Measurements from ENCODE around the gene ZNF90. TPM values are rescaled to one million over a fixed set of nuclear protein-coding genes. Genes with fewer than 3 reads are reported as not detected.
"Not testable (repeated sequence)": the region's sequence is repeated elsewhere in the genome, so short reads cannot be mapped to it uniquely, and the experiment has no call there.

The ZNF90 gene
- total and polyA plus RNA-seq, 12 donors: 0.26 to 3.8 (median 1.3) TPM

DNA sequence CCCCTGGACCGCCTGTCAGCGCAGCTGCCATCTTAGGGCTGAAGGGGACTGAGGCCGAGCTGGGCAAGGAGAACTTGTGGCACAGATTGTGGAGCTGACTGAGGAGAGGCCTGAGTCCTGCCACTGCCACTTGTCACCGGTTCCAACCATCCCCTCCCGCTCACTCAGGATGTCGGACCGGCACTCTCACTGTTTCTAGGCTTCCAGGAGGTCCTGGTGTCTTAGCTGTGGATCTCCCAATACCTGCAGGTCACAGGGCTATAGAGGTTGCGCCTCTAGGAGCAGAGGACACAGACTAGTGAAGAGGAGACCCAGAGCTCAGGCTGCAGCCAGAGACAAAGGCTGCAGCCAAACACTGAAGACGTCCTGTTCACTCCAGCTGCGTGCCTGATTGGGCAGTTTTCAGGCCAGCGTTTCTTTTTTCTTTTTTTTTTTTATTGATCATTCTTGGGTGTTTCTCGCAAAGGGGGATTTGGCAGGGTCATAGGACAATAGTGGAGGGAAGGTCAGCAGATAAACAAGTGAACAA, 73.9 kb downstream of the ZNF90 start:
- 82 to 88% (median 88%) methylated on average over 11 to 12 of the region's 12 CpGs for WGBS, 4 donors
- no peak for DNase-seq
- H3K36me3 ChIP-seq (replicated peaks in 1 of 2): no peaks in the 10 kb centered on the region
- no peaks in the 10 kb centered on the region for H3K9me3 ChIP-seq (replicated peaks in 1 of 3)
- H3K27me3 ChIP-seq: no peaks in the 10 kb centered on the region
- H3K4me1 ChIP-seq (replicated peaks in 1 of 2): no peaks in the 10 kb centered on the region
- no peak overlapping the region for H3K27ac ChIP-seq
- intact Hi-C loops (cut with DNase I): no loop called here
- TF ChIP-seq, protein P1, sequence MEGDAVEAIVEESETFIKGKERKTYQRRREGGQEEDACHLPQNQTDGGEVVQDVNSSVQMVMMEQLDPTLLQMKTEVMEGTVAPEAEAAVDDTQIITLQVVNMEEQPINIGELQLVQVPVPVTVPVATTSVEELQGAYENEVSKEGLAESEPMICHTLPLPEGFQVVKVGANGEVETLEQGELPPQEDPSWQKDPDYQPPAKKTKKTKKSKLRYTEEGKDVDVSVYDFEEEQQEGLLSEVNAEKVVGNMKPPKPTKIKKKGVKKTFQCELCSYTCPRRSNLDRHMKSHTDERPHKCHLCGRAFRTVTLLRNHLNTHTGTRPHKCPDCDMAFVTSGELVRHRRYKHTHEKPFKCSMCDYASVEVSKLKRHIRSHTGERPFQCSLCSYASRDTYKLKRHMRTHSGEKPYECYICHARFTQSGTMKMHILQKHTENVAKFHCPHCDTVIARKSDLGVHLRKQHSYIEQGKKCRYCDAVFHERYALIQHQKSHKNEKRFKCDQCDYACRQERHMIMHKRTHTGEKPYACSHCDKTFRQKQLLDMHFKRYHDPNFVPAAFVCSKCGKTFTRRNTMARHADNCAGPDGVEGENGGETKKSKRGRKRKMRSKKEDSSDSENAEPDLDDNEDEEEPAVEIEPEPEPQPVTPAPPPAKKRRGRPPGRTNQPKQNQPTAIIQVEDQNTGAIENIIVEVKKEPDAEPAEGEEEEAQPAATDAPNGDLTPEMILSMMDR (IDR thresholded peaks at IDR 0.05): no peak
- no peak for TF ChIP-seq POLR2A (IDR thresholded peaks at IDR 0.05)
- H3K4me3 ChIP-seq: no peak overlapping the region

DNA sequence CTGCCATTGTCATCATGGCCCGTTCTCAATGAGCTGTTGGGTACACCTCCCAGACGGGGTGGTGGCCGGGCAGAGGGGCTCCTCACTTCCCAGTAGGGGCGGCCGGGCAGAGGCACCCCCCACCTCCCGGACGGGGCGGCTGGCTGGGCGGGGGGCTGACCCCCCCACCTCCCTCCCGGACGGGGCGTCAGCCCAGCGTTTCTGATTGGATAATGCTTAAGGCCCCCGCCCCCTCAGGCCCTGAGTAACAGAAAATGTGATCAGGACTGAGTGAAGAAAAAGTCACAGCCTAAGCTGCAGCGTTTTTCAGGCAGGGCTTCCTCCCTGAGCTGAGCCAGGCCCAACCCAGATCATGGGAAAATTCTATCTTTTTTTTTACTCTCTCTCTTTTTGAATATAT, 74.7 kb downstream of the ZNF90 start:
- intact Hi-C loops (cut with DNase I); H3K27me3 ChIP-seq; DNase-seq: not testable (repeated sequence)

DNA sequence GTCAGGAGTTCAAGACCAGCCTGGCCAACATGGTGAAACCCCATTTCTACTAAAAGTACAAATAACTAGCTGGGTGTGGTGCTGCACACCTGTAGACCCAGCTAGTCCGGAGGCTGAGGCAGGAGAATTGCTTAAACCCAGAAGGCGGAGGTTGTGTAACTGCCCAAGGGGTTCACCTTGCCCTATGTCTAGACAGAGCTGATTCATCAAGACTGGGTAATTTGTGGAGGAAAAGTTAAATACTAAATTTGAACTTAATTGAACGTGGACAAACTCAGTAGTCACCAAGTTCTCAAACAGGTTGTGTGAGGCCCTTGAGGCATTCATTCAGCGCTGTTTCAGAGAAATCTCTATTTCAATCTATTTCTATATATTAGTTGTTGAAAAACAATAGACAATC, 75.5 kb downstream of the ZNF90 start:
- DNase-seq: no peak
- Histone ChIP-seq H3K4me1 (replicated peaks in 1 of 2) (no peaks in the 10 kb centered on the region), H3K36me3 (replicated peaks in 1 of 2) (no peaks in the 10 kb centered on the region), H3K9me3 (replicated peaks in 1 of 3) (no peaks in the 10 kb centered on the region), H3K27me3 (no peaks in the 10 kb centered on the region), H3K27ac (no peak overlapping the region), H3K4me3 (no peak overlapping the region)
- WGBS, 4 donors: 84 to 93% (median 91%) methylated on average over 4 of the region's 4 CpGs
- intact Hi-C loops (cut with DNase I): no loop called here
- TF ChIP-seq, protein P1 (IDR thresholded peaks at IDR 0.05): no peak
- no peak for TF ChIP-seq POLR2A (IDR thresholded peaks at IDR 0.05)

More for the DNA sequence above, 74.7 kb downstream of the ZNF90 start:
- not testable (repeated sequence) for H3K36me3 ChIP-seq (replicated peaks in 1 of 2); H3K27ac ChIP-seq; H3K4me3 ChIP-seq; H3K4me1 ChIP-seq (replicated peaks in 1 of 2); H3K9me3 ChIP-seq (replicated peaks in 1 of 3)
- WGBS, 4 donors: 50 to 79% (median 76%) methylated on average over 3 to 12 of the region's 15 CpGs

DNA sequence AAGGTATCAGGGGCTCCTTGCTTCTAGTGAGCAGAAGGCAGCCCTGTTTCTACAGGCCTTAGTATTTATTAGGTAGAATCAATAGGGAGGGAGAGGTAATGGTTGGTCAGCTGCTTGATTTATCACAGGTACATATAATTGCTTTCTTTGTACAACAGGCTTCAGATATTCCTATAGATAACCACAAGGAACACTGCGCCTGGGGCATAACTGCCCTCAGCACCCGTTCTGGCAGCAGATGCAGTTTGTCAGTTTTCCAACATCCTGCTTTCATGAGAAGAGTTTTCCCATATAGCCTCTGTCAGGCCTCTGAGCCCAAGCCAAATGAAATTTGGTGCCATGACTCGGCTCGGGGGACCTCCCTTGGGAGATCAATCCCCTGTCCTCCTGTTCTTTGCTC, 76.8 kb downstream of the ZNF90 start:
- H3K4me1 ChIP-seq (replicated peaks in 1 of 2): no peaks in the 10 kb centered on the region
- H3K4me3 ChIP-seq: no peak overlapping the region
- no peaks in the 10 kb centered on the region for H3K36me3 ChIP-seq (replicated peaks in 1 of 2)
- intact Hi-C loops (cut with DNase I): no loop called here
- TF ChIP-seq, protein P1 (IDR thresholded peaks at IDR 0.05): no peak
- H3K27me3 ChIP-seq: no peaks in the 10 kb centered on the region
- 80 to 88% (median 81%) methylated on average over 4 of the region's 4 CpGs for WGBS, 4 donors
- no peaks in the 10 kb centered on the region for H3K9me3 ChIP-seq (replicated peaks in 1 of 3)
- peak in 1 of 7 donors; percentile 88 for DNase-seq
- no peak overlapping the region for H3K27ac ChIP-seq

DNA sequence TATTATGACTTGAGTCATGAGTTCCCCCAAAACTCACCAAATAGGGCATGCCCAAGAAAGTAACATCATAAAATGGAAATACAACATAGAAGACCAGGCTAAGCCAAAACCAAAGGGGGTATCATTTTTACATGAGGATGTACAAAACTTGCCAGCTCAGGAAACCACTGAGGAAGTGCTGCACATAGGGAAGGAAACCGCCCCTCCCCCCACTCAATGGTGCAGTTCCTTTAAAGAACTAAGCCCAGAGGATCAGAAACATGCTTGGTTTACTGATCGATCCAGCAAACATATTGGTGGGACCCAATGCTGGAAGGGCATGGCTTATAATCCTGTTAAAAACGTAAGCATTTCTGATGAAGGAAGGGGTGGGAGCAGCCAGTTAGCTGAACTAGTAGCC, 85.0 kb downstream of the ZNF90 start:
- 66 to 81% (median 71%) methylated on average over 3 of the region's 3 CpGs for WGBS, 4 donors
- Histone ChIP-seq H3K27ac (no peak overlapping the region), H3K27me3 (no peaks in the 10 kb centered on the region), H3K4me3 (no peak overlapping the region), H3K9me3 (replicated peaks in 1 of 3) (no peaks in the 10 kb centered on the region), H3K36me3 (replicated peaks in 1 of 2) (no peaks in the 10 kb centered on the region), H3K4me1 (replicated peaks in 1 of 2) (peaks cover 0 to 4% of the 10 kb centered on the region in 2 donors)
- intact Hi-C loops (cut with DNase I): no loop called here
- peak in 1 of 7 donors; percentile 15 for DNase-seq
- TF ChIP-seq, protein P1 (IDR thresholded peaks at IDR 0.05): no peak
- TF ChIP-seq POLR2A (IDR thresholded peaks at IDR 0.05): no peak

Measured in adrenal gland (tissue), 12 donors.